CD4-positive, alpha-beta T cell (primary cell): ENCODE results near the gene RNF126. TPM values are rescaled to one million over a fixed set of nuclear protein-coding genes. Genes with fewer than 3 reads are reported as not detected.

Experiments used
- ATAC-seq: fragments of 200-7000 bp; cut with Tn5 transposase; one replicate; pipeline ENCODE4 v1.10.0; 2022; ENCODE audit warnings: mild to moderate bottlenecking; ENCODE audit not compliant: poor library complexity
- CTCF ChIA-PET: fragments of 350-600 bp; sonication (Branson Sonifier 250); formaldehyde crosslinking; loops from one replicate; lab custom pipeline; 2021; ENCODE audit warnings: antibody characterized with exemption, inconsistent platforms; lab: Charles Lee
- POLR2A ChIA-PET: fragments of 350-600 bp; sonication (Branson Sonifier 250); formaldehyde crosslinking; loops from one replicate; lab custom pipeline; 2021; ENCODE audit warnings: antibody characterized with exemption, inconsistent platforms; lab: Charles Lee
- DNase-seq, 14 experiments: peaks; one replicate each; pipeline ENCODE4 v3.0.0-alpha.2; 2013 to 2020; ENCODE audit warnings: mixed read lengths in 2 of 14
- H3K27ac ChIP-seq, 2 donors: one replicate each; pipeline versions ENCODE4 v1.5.1 to v1.7.0; 2013; ENCODE audit warnings: low read length in 2 of 2, low read depth in 1 of 2, mild to moderate bottlenecking in 1 of 2
- H3K27me3 ChIP-seq, 2 experiments: 1 replicate in 1 of 2; 2 replicates in 1 of 2; pipeline versions ENCODE4 v1.6.1 to v1.7.0; 2013; ENCODE audit warnings: low read length in 2 of 2, control low read depth in 1 of 2, mild to moderate bottlenecking in 1 of 2, moderate library complexity in 1 of 2; ENCODE audit not compliant: insufficient read depth in 2 of 2, control insufficient read depth in 1 of 2
- H3K36me3 ChIP-seq: one replicate; pipeline ENCODE4 v1.6.1; 2013; ENCODE audit warnings: low read length, control low read depth; ENCODE audit not compliant: insufficient read depth
- H3K4me1 ChIP-seq: one replicate; pipeline ENCODE4 v1.6.1; 2013; ENCODE audit warnings: low read length, control low read depth; ENCODE audit not compliant: insufficient read depth
- H3K4me3 ChIP-seq: one replicate; pipeline ENCODE4 v1.5.1; 2013; ENCODE audit warnings: mild to moderate bottlenecking, low read length, moderate library complexity
- H3K9me3 ChIP-seq, 2 experiments: 1 replicate in 1 of 2; 2 replicates in 1 of 2; pipeline versions ENCODE4 v1.6.1 to v1.7.0; 2013; ENCODE audit warnings: low read length in 2 of 2, mild to moderate bottlenecking in 2 of 2, control low read depth in 1 of 2, moderate library complexity in 1 of 2; ENCODE audit not compliant: control insufficient read depth in 1 of 2, insufficient read depth in 1 of 2
- H3K27ac Mint-ChIP-seq: one replicate; pipeline ENCODE4 v1.8.0; 2020; ENCODE audit warnings: mixed read lengths
- H3K27me3 Mint-ChIP-seq: one replicate; pipeline ENCODE4 v1.8.0; 2021; ENCODE audit warnings: mixed read lengths
- H3K36me3 Mint-ChIP-seq: one replicate; pipeline ENCODE4 v1.8.0; 2021; ENCODE audit warnings: low read depth, mixed read lengths
- H3K4me1 Mint-ChIP-seq: one replicate; pipeline ENCODE4 v1.8.0; 2021; ENCODE audit warnings: low read depth, mixed read lengths
- H3K4me3 Mint-ChIP-seq: one replicate; pipeline ENCODE4 v1.8.0; 2020; ENCODE audit warnings: mild to moderate bottlenecking, mixed read lengths
- H3K9me3 Mint-ChIP-seq: one replicate; pipeline ENCODE4 v1.8.0; 2020; ENCODE audit warnings: mixed read lengths
- CTCF ChIP-seq: fragments of 200-600 bp; IDR thresholded peaks from one replicate; pipeline ENCODE4 v1.8.0; 2022; ENCODE audit warnings: antibody characterized with exemption, mild to moderate bottlenecking
- intact Hi-C, 2 experiments: fragments of 100-400 bp; cut with DNase I in 1 of 2; cut with micrococcal nuclease in 1 of 2; formaldehyde crosslinking; loops; one replicate each; pipeline versions ENCODE4 v1.15.1 to v1.9.0; 2023 to 2025; cut with DNase I, micrococcal nuclease
- total RNA-seq, 174 experiments: library from RNA in 2 of 174; stranded (reverse) in 2 of 174; gene quantifications; one replicate each; pipeline ENCODE4 v1.2.3 and lab custom pipeline; 2021 to 2026

Gene RNF126
- total RNA-seq, 2 experiments from 2014 or later, result 112 to 119 TPM

GRCh38 chr19:648904-649801 is 13.9 kb downstream of the RNF126 start:
- Mint-ChIP-seq H3K27ac (no peak overlapping the region), H3K36me3 (peaks cover 34% of the 10 kb centered on the region), H3K9me3 (no peaks in the 10 kb centered on the region), H3K27me3 (no peaks in the 10 kb centered on the region), H3K4me1 (no peaks in the 10 kb centered on the region), H3K4me3 (no peak overlapping the region)
- POLR2A ChIA-PET, result interaction anchor here (1.3 kb wide), 1 partner anchor 11 kb away, joined by 3 read pairs; no protein-coding TSS in a partner anchor
- Histone ChIP-seq H3K36me3 (peaks cover 72% of the 10 kb centered on the region), H3K4me3 (no peak overlapping the region), H3K27me3 (no peaks in the 10 kb centered on the region), H3K9me3 (no peaks in the 10 kb centered on the region), H3K4me1 (peaks cover 21% of the 10 kb centered on the region), H3K27ac (no peak overlapping the region)
- intact Hi-C loops, result no loop called here
- no peak for TF ChIP-seq CTCF
- ATAC-seq (no peak), DNase-seq (no peak)
- CTCF ChIA-PET, result no interaction called here

- TF ChIP-seq CTCF, result no peak
- no peaks in the 10 kb centered on the region for H3K27me3 Mint-ChIP-seq
- no peaks in the 10 kb centered on the region for H3K4me1 Mint-ChIP-seq
- Histone ChIP-seq H3K9me3 (no peaks in the 10 kb centered on the region), H3K27me3 (no peaks in the 10 kb centered on the region), H3K27ac (no peak overlapping the region), H3K4me3 (no peak overlapping the region), H3K36me3 (peaks cover 64% of the 10 kb centered on the region), H3K4me1 (peaks cover 12% of the 10 kb centered on the region)
- H3K27ac Mint-ChIP-seq, result no peak overlapping the region
- intact Hi-C loops, result no loop called here
- no peak overlapping the region for H3K4me3 Mint-ChIP-seq
- POLR2A ChIA-PET, result interaction anchor here (1.2 to 1.3 kb wide), 2 partner anchors 8 to 12 kb away, joined by 3 to 5 read pairs; no protein-coding TSS in a partner anchor
- CTCF ChIA-PET, result no interaction called here
- no peaks in the 10 kb centered on the region for H3K9me3 Mint-ChIP-seq
- ATAC-seq (no peak), DNase-seq (peak in 1 of 14 experiments; percentile 33)
- H3K36me3 Mint-ChIP-seq, result peaks cover 33% of the 10 kb centered on the region
Observed at GRCh38 chr19:648305-648704, 14.7 kb downstream of the RNF126 start.

GRCh38 chr19:647566-648284 is 15.3 kb downstream of the RNF126 start:
- peaks cover 58% of the 10 kb centered on the region for H3K36me3 ChIP-seq

More at GRCh38 chr19:647566-648284, 15.3 kb downstream of the RNF126 start:
- Mint-ChIP-seq H3K9me3 (no peaks in the 10 kb centered on the region), H3K27me3 (no peaks in the 10 kb centered on the region), H3K4me3 (no peak overlapping the region), H3K4me1 (no peaks in the 10 kb centered on the region), H3K36me3 (peaks cover 29% of the 10 kb centered on the region), H3K27ac (no peak overlapping the region)
- H3K4me3 ChIP-seq, result no peak overlapping the region
- no peaks in the 10 kb centered on the region for H3K27me3 ChIP-seq
- DNase-seq (peak in 1 of 14 experiments; percentile 30), ATAC-seq (no peak)
- peaks cover 7% of the 10 kb centered on the region for H3K4me1 ChIP-seq
- CTCF ChIA-PET, result interaction anchor here (0.9 kb wide), 1 partner anchor 21 kb away, joined by 3 read pairs; no protein-coding TSS in a partner anchor
- intact Hi-C loops, result no loop called here
- no peak for TF ChIP-seq CTCF
- H3K27ac ChIP-seq, result no peak overlapping the region
- POLR2A ChIA-PET, result interaction anchor here (1.2 to 1.3 kb wide), 2 partner anchors 9 to 13 kb away, joined by 3 to 5 read pairs; no protein-coding TSS in a partner anchor
- H3K9me3 ChIP-seq, result no peaks in the 10 kb centered on the region
